RWPE2 (cell line): ENCODE data around the gene LHX4.

ENCODE experiments used
- ATAC-seq: fragments of 200-7000 bp; cut with Tn5 transposase; 3 replicates; pipeline ENCODE4 v1.9.1; 2021; ENCODE audit warnings: low read depth
- DNase-seq: peaks from one replicate; pipeline ENCODE4 v3.0.0-alpha.2; 2020; ENCODE audit warnings: low spot score
- H3K27ac ChIP-seq: fragments of 450-650 bp; 2 replicates; pipeline ENCODE4 v1.5.1; 2017; ENCODE audit warnings: mild to moderate bottlenecking; ENCODE audit not compliant: poor library complexity, severe bottlenecking
- H3K27me3 ChIP-seq: fragments of 250-450 bp; sonication (Bioruptor Pico); 2 replicates; pipeline ENCODE4 v1.5.1; 2021; ENCODE audit warnings: mild to moderate bottlenecking, moderate library complexity; ENCODE audit not compliant: insufficient read depth, poor library complexity, severe bottlenecking
- H3K36me3 ChIP-seq: fragments of 250-450 bp; sonication (Bioruptor Pico); 2 replicates; pipeline ENCODE4 v1.5.1; 2020; ENCODE audit warnings: low read depth, mild to moderate bottlenecking, moderate library complexity
- H3K4me1 ChIP-seq: fragments of 250-450 bp; sonication (Bioruptor Pico); 2 replicates; pipeline ENCODE4 v1.5.1; 2021; ENCODE audit warnings: mild to moderate bottlenecking, moderate library complexity; ENCODE audit not compliant: insufficient read depth, poor library complexity, severe bottlenecking
- H3K4me3 ChIP-seq: fragments of 250-450 bp; sonication (Bioruptor Pico); 2 replicates; pipeline ENCODE4 v1.5.1; 2021; ENCODE audit warnings: mild to moderate bottlenecking, moderate library complexity; ENCODE audit not compliant: severe bottlenecking
- H3K9me3 ChIP-seq: fragments of 250-450 bp; sonication (Bioruptor Pico); 2 replicates; pipeline ENCODE4 v1.5.1; 2021; ENCODE audit warnings: mild to moderate bottlenecking, moderate library complexity; ENCODE audit not compliant: severe bottlenecking
- CTCF ChIP-seq: fragments of 450-650 bp; IDR thresholded peaks from one replicate; pipeline ENCODE4 v1.5.1; 2017; ENCODE audit warnings: mild to moderate bottlenecking, moderate library complexity; ENCODE audit not compliant: poor library complexity, severe bottlenecking

LHX4 gene

GRCh38 chr1:180273066-180273465 lies 43.0 kb downstream of the LHX4 start:
- H3K4me1 ChIP-seq: no peaks in the 10 kb centered on the region
- no peaks in the 10 kb centered on the region for H3K36me3 ChIP-seq
- DNase-seq (no peak), ATAC-seq (no peak)
- H3K27me3 ChIP-seq: no peaks in the 10 kb centered on the region
- H3K4me3 ChIP-seq: no peak overlapping the region
- H3K9me3 ChIP-seq: no peaks in the 10 kb centered on the region
- H3K27ac ChIP-seq: no peak overlapping the region
- TF ChIP-seq CTCF: no peak

DNA sequence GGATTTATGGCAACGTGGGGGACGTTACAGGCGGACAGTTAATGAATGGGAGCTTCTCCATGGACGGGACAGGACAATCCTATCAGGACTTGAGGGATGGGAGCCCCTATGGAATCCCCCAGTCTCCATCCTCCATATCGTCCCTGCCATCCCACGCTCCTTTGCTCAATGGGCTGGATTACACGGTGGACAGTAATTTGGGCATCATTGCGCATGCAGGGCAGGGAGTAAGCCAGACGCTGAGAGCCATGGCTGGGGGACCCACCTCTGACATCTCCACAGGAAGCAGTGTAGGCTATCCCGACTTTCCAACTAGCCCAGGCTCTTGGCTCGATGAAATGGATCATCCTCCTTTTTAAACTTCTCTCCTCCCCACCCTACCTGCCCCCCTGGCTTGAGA lies 44.2 kb downstream of the LHX4 start:
- DNase-seq: no peak
- no peak for ATAC-seq
- Histone ChIP-seq H3K27me3 (no peaks in the 10 kb centered on the region), H3K4me1 (no peaks in the 10 kb centered on the region), H3K9me3 (no peaks in the 10 kb centered on the region), H3K27ac (no peak overlapping the region), H3K36me3 (no peaks in the 10 kb centered on the region), H3K4me3 (no peak overlapping the region)
- TF ChIP-seq CTCF: no peak

GRCh38 chr1:180275726-180276125 lies 45.7 kb downstream of the LHX4 start:
- H3K4me1 ChIP-seq: no peaks in the 10 kb centered on the region

DNA sequence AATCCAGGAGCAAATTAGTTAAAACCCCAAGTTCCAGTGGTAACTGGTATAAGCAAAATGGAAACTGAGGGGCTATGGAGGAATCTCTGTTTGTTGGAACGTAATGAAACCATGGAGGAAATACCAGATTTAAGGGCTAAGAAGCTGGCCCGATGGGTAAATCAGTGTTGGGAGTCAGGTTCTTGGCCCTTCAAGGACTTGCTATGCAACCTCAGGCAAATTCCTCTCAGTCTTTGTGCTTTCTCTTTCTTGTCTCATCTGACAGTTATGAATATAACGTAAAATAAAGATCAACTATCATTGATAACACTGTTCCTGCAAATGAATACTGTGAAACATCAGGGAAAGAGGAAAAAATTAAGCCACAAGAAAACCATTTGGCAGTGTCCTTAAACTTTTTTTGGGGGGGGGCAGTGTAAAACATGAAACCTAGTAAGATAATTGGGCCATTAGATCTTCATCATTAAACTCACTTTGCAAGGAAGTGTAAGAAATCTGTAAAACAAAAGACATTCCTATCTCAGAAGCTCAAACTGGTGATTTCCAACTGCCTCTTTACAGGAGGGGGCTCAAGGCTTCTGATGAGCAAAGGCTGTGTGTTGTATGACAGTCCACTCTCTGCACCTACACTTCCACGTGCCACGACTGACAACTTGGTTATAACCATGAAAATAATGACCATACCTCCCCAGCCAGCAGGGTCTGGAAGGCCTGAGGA lies 47.6 kb downstream of the LHX4 start:
- Histone ChIP-seq H3K4me3 (no peak overlapping the region), H3K9me3 (no peaks in the 10 kb centered on the region), H3K27me3 (no peaks in the 10 kb centered on the region), H3K27ac (no peak overlapping the region), H3K36me3 (no peaks in the 10 kb centered on the region), H3K4me1 (no peaks in the 10 kb centered on the region)
- ATAC-seq (no peak), DNase-seq (no peak)
- no peak for TF ChIP-seq CTCF

More at GRCh38 chr1:180275726-180276125, 45.7 kb downstream of the LHX4 start:
- Histone ChIP-seq H3K27ac (no peak overlapping the region), H3K27me3 (no peaks in the 10 kb centered on the region), H3K9me3 (no peaks in the 10 kb centered on the region), H3K4me3 (no peak overlapping the region), H3K36me3 (no peaks in the 10 kb centered on the region)
- DNase-seq (no peak), ATAC-seq (no peak)
- TF ChIP-seq CTCF: no peak

GRCh38 chr1:180278194-180278515 lies 48.1 kb downstream of the LHX4 start:
- H3K27ac ChIP-seq: no peak overlapping the region
- ATAC-seq (no peak), DNase-seq (no peak)
- H3K9me3 ChIP-seq: no peaks in the 10 kb centered on the region
- no peaks in the 10 kb centered on the region for H3K36me3 ChIP-seq
- no peak overlapping the region for H3K4me3 ChIP-seq
- no peaks in the 10 kb centered on the region for H3K27me3 ChIP-seq
- no peaks in the 10 kb centered on the region for H3K4me1 ChIP-seq
- no peak for TF ChIP-seq CTCF
